B cell (primary cell): ENCODE results near the gene HTRA3. TPM values are rescaled to one million over a fixed set of nuclear protein-coding genes. Genes with fewer than 3 reads are reported as not detected.

Experiments used
- ATAC-seq: fragments of 200-7000 bp; cut with Tn5 transposase; one replicate; pipeline ENCODE4 v1.10.0; 2021; ENCODE audit warnings: low read depth, mild to moderate bottlenecking, moderate number of reproducible peaks, moderate library complexity
- CTCF ChIA-PET: fragments of 350-600 bp; sonication (Branson Sonifier 250); formaldehyde crosslinking; loops from one replicate; lab custom pipeline; 2021; ENCODE audit warnings: antibody characterized with exemption, inconsistent platforms; lab: Charles Lee
- POLR2A ChIA-PET: fragments of 350-600 bp; sonication (Branson Sonifier 250); formaldehyde crosslinking; loops from one replicate; lab custom pipeline; 2021; ENCODE audit warnings: antibody characterized with exemption; lab: Charles Lee
- DNase-seq: peaks from one replicate; pipeline ENCODE4 v3.0.0; 2013
- H2AFZ ChIP-seq: 2 replicates; pipeline ENCODE4 v1.6.1; 2012; ENCODE audit warnings: mild to moderate bottlenecking, low read depth, low read length; ENCODE audit not compliant: insufficient read depth, poor library complexity, severe bottlenecking
- H3K27ac ChIP-seq, 2 donors: 1 replicate in 1 of 2; 2 replicates in 1 of 2; pipeline ENCODE4 v1.5.1; 2012 to 2013; ENCODE audit warnings: low read length in 2 of 2, mild to moderate bottlenecking in 2 of 2, moderate library complexity in 1 of 2
- H3K27me3 ChIP-seq, 4 experiments: fragments of 200-600 bp in 1 of 4; sonication (generic) in 1 of 4; replicated peaks in 1 of 4; 1 replicate in 2 of 4; 2 replicates in 2 of 4; pipeline versions ENCODE4 v1.6.1 to v1.7.0; 2013 to 2016; ENCODE audit warnings: low read length in 3 of 4, mild to moderate bottlenecking in 2 of 4, mixed read lengths in 1 of 4, moderate library complexity in 1 of 4; ENCODE audit not compliant: insufficient read depth in 4 of 4, control insufficient read depth in 3 of 4; ENCODE audit errors: control extremely low read depth in 1 of 4
- H3K36me3 ChIP-seq, 2 experiments: replicated peaks in 1 of 2; 1 replicate in 1 of 2; 2 replicates in 1 of 2; pipeline versions ENCODE4 v1.6.1 to v1.7.1; 2013; ENCODE audit warnings: low read length in 1 of 2; ENCODE audit not compliant: insufficient read depth in 2 of 2, control insufficient read depth in 1 of 2; ENCODE audit errors: control extremely low read depth in 1 of 2, extremely low read depth in 1 of 2
- H3K4me1 ChIP-seq, 2 donors: fragments of 200-600 bp in 1 of 2; sonication (generic) in 1 of 2; 1 replicate in 1 of 2; 2 replicates in 1 of 2; pipeline versions ENCODE4 v1.5.1 to v1.6.1; 2013 to 2017; ENCODE audit warnings: low read length in 2 of 2; ENCODE audit not compliant: control insufficient read depth in 2 of 2, insufficient read depth in 2 of 2
- H3K4me2 ChIP-seq: replicated peaks from 2 replicates; pipeline ENCODE3; 2012; ENCODE audit warnings: mild to moderate bottlenecking, low read depth, low read length; ENCODE audit not compliant: poor library complexity, severe bottlenecking
- H3K4me3 ChIP-seq, 5 experiments: fragments of 200-600 bp in 1 of 5; sonication (generic) in 1 of 5; 1 replicate in 3 of 5; 2 replicates in 2 of 5; pipeline versions ENCODE4 v1.5.1 to v1.7.0; 2011 to 2016; ENCODE audit warnings: low read length in 4 of 5, mild to moderate bottlenecking in 4 of 5, low read depth in 2 of 5, control low read depth in 1 of 5, moderate library complexity in 1 of 5; ENCODE audit not compliant: insufficient read depth in 1 of 5; ENCODE audit errors: control extremely low read depth in 1 of 5, extremely low read depth in 1 of 5
- H3K79me2 ChIP-seq: fragments of 200-600 bp; sonication (generic); one replicate; pipeline ENCODE4 v1.6.0; 2016; ENCODE audit warnings: low read length; ENCODE audit not compliant: control insufficient read depth, insufficient read depth
- H3K9ac ChIP-seq: fragments of 200-600 bp; sonication (generic); 2 replicates; pipeline ENCODE4 v1.6.1; 2017; ENCODE audit warnings: mild to moderate bottlenecking, low read length, moderate library complexity
- H3K9me3 ChIP-seq, 3 donors: one replicate each; pipeline versions ENCODE4 v1.6.1 to v1.7.1; 2013; ENCODE audit warnings: low read length in 2 of 3; ENCODE audit not compliant: control insufficient read depth in 2 of 3, insufficient read depth in 1 of 3; ENCODE audit errors: control extremely low read depth in 1 of 3
- H4K20me1 ChIP-seq: 2 replicates; pipeline ENCODE4 v1.6.0; 2012; ENCODE audit warnings: mild to moderate bottlenecking, low read length; ENCODE audit not compliant: insufficient read depth, control insufficient read depth, poor library complexity, severe bottlenecking
- H3K27ac Mint-ChIP-seq: one replicate; pipeline ENCODE4 v1.8.0; 2021; ENCODE audit warnings: mixed read lengths
- H3K27me3 Mint-ChIP-seq: one replicate; pipeline ENCODE4 v1.8.0; 2021; ENCODE audit warnings: mixed read lengths
- H3K4me1 Mint-ChIP-seq: one replicate; pipeline ENCODE4 v1.8.0; 2021; ENCODE audit warnings: mixed read lengths
- H3K4me3 Mint-ChIP-seq: one replicate; pipeline ENCODE4 v1.8.0; 2021; ENCODE audit warnings: mixed read lengths
- H3K9me3 Mint-ChIP-seq: one replicate; pipeline ENCODE4 v1.8.0; 2022; ENCODE audit warnings: mixed read lengths; ENCODE audit not compliant: insufficient read depth
- CTCF ChIP-seq: fragments of 200-600 bp; IDR thresholded peaks from one replicate; pipeline ENCODE4 v1.8.0; 2022; ENCODE audit warnings: antibody characterized with exemption, mild to moderate bottlenecking
- EZH2 ChIP-seq: IDR thresholded peaks from 2 replicates; pipeline ENCODE4 v1.6.1; 2012; ENCODE audit warnings: borderline replicate concordance, low read depth, mild to moderate bottlenecking, moderate library complexity, low read length; ENCODE audit not compliant: insufficient read depth, poor library complexity, severe bottlenecking
- WGBS: methylation state at CpG from one replicate; pipeline ENCODE4 v1.1.5; 2013; ENCODE audit warnings: missing lambda C conversion rate; ENCODE audit not compliant: insufficient coverage; 5-methylcytosine and 5-hydroxymethylcytosine counted together
- intact Hi-C: fragments of 100-400 bp; cut with micrococcal nuclease; formaldehyde crosslinking; loops from one replicate; pipeline ENCODE4 v1.10.0; 2022
- polyA plus RNA-seq: library from polyadenylated mRNA; depleted of rRNA; stranded (reverse); fragments of >200 nt; gene quantifications from 2 replicates; pipeline ENCODE4 v1.2.3, GENCODE V29; 2012
- total RNA-seq, 2 donors: library from RNA; stranded (reverse); fragments of 120-200 nt in 1 of 2; gene quantifications; 1 replicate in 1 of 2; 2 replicates in 1 of 2; pipeline versions ENCODE4 v1.2.3 to v1.2.4, GENCODE V29; 2013 to 2022

HTRA3 gene
- total and polyA plus RNA-seq, 2 donors (not counting 1 experiment from before 2014, with no cell fraction given), result not detected

- Histone ChIP-seq H3K4me1 (no peaks in the 10 kb centered on the region), H3K4me2 (no peak overlapping the region), H3K27ac (no peak overlapping the region), H3K79me2 (no peaks in the 10 kb centered on the region), H4K20me1 (no peaks in the 10 kb centered on the region), H3K9me3 (no peaks in the 10 kb centered on the region), H3K36me3 (no peaks in the 10 kb centered on the region), H3K4me3 (no peak overlapping the region), H3K9ac (no peak overlapping the region), H2AFZ (no peak overlapping the region), H3K27me3 (peaks cover 0 to 3% (median 0%) of the 10 kb centered on the region in 4 experiments)
- whole genome bisulfite sequencing, result 96% methylated on average over 34 of the region's 34 CpGs
- Mint-ChIP-seq H3K27me3 (peaks cover 2% of the 10 kb centered on the region), H3K4me1 (no peaks in the 10 kb centered on the region), H3K9me3 (no peaks in the 10 kb centered on the region), H3K4me3 (no peak overlapping the region), H3K27ac (no peak overlapping the region)
- ChIA-PET CTCF (no interaction called here), POLR2A (no interaction called here)
- no peak for ATAC-seq
- intact Hi-C loops, result no loop called here
- no peak for TF ChIP-seq CTCF
- no peak for TF ChIP-seq EZH2
- DNase-seq, result no peak
Observed at GRCh38 chr4:8345053-8345945, 75.7 kb downstream of the HTRA3 start.
